H9 (cell line): ENCODE measurements around the gene HSPBP1. TPM values are rescaled to one million over a fixed set of nuclear protein-coding genes. Genes with fewer than 3 reads are reported as not detected.
"Not testable (repeated sequence)": the region's sequence is repeated elsewhere in the genome, so short reads cannot be mapped to it uniquely, and the experiment has no call there.

Experiments
- DNase-seq: peaks from one replicate; pipeline ENCODE4 v3.0.0-alpha.2; 2017
- H2AFZ ChIP-seq: one replicate; pipeline ENCODE4 v1.6.1; 2013; ENCODE audit warnings: mild to moderate bottlenecking, low read length, control low read depth, moderate library complexity
- H2AK5ac ChIP-seq: 2 replicates; pipeline ENCODE4 v1.6.1; 2013; ENCODE audit warnings: low read length, control low read depth, mixed read lengths; ENCODE audit not compliant: insufficient read length
- H2BK120ac ChIP-seq: one replicate; pipeline ENCODE4 v1.6.1; 2013; ENCODE audit warnings: low read depth, mild to moderate bottlenecking, low read length, control low read depth, inconsistent platforms; ENCODE audit not compliant: poor library complexity, severe bottlenecking
- H2BK12ac ChIP-seq: 2 replicates; pipeline ENCODE4 v1.6.1; 2013; ENCODE audit warnings: low read length, control low read depth, mixed read lengths, low read depth; ENCODE audit not compliant: insufficient read length
- H2BK15ac ChIP-seq: 2 replicates; pipeline ENCODE4 v1.6.1; 2013; ENCODE audit warnings: low read depth, low read length, control low read depth
- H2BK20ac ChIP-seq: one replicate; pipeline ENCODE4 v1.6.1; 2013; ENCODE audit warnings: low read depth, mild to moderate bottlenecking, low read length, control low read depth, inconsistent platforms; ENCODE audit not compliant: poor library complexity, severe bottlenecking
- H2BK5ac ChIP-seq: 2 replicates; pipeline ENCODE4 v1.6.1; 2013; ENCODE audit warnings: low read length, control low read depth, mixed read lengths; ENCODE audit not compliant: insufficient read length
- H3K14ac ChIP-seq: 2 replicates; pipeline ENCODE4 v1.6.1; 2013; ENCODE audit warnings: low read length, control low read depth; ENCODE audit not compliant: insufficient read depth
- H3K18ac ChIP-seq: 2 replicates; pipeline ENCODE4 v1.6.1; 2013; ENCODE audit warnings: low read depth, mild to moderate bottlenecking, mixed read lengths, low read length, control low read depth; ENCODE audit not compliant: insufficient read length
- H3K23ac ChIP-seq: 2 replicates; pipeline ENCODE4 v1.6.1; 2013; ENCODE audit warnings: low read length, control low read depth, mixed read lengths, low read depth; ENCODE audit not compliant: insufficient read length
- H3K23me2 ChIP-seq: 2 replicates; pipeline ENCODE4 v1.6.1; 2013; ENCODE audit warnings: low read depth, mild to moderate bottlenecking, mixed read lengths, low read length, control low read depth; ENCODE audit not compliant: insufficient read length, poor library complexity, severe bottlenecking
- H3K27ac ChIP-seq: 2 replicates; pipeline ENCODE4 v1.5.1; 2013; ENCODE audit warnings: low read length, control low read depth, mixed read lengths, low read depth; ENCODE audit not compliant: insufficient read length
- H3K27me3 ChIP-seq: 2 replicates; pipeline ENCODE4 v1.6.1; 2013; ENCODE audit warnings: low read length, control low read depth, inconsistent platforms; ENCODE audit not compliant: insufficient read depth
- H3K4ac ChIP-seq: 2 replicates; pipeline ENCODE4 v1.6.1; 2013; ENCODE audit warnings: low read depth, mild to moderate bottlenecking, control low read depth, inconsistent platforms, low read length, moderate library complexity
- H3K4me1 ChIP-seq: 2 replicates; pipeline ENCODE4 v1.6.1; 2013; ENCODE audit warnings: low read length, control low read depth, inconsistent platforms; ENCODE audit not compliant: insufficient read depth
- H3K4me2 ChIP-seq: 2 replicates; pipeline ENCODE4 v1.6.1; 2013; ENCODE audit warnings: low read length, control low read depth, mixed read lengths; ENCODE audit not compliant: insufficient read length, insufficient read depth
- H3K56ac ChIP-seq: 2 replicates; pipeline ENCODE4 v1.6.1; 2013; ENCODE audit warnings: low read depth, mild to moderate bottlenecking, mixed read lengths, low read length, control low read depth; ENCODE audit not compliant: insufficient read length
- H3K79me1 ChIP-seq: 2 replicates; pipeline ENCODE4 v1.6.1; 2013; ENCODE audit warnings: low read depth, mild to moderate bottlenecking, moderate library complexity, low read length, control low read depth, inconsistent platforms; ENCODE audit not compliant: insufficient read depth, poor library complexity, severe bottlenecking
- H3K79me2 ChIP-seq: 2 replicates; pipeline ENCODE4 v1.6.1; 2013; ENCODE audit warnings: low read length, control low read depth, inconsistent platforms; ENCODE audit not compliant: insufficient read depth
- H3K9ac ChIP-seq: 2 replicates; pipeline ENCODE4 v1.6.1; 2013; ENCODE audit warnings: low read length, control low read depth, mixed read lengths; ENCODE audit not compliant: insufficient read length; ENCODE audit errors: extremely low read depth
- H3K9me3 ChIP-seq: one replicate; pipeline ENCODE4 v1.6.1; 2013; ENCODE audit warnings: low read depth, low read length, inconsistent platforms; ENCODE audit not compliant: control insufficient read depth
- H3T11ph ChIP-seq: one replicate; pipeline ENCODE4 v1.6.1; 2013; ENCODE audit warnings: mild to moderate bottlenecking, low read length, control low read depth, inconsistent platforms
- H4K20me1 ChIP-seq: one replicate; pipeline ENCODE4 v1.6.1; 2013; ENCODE audit not compliant: control insufficient read depth, insufficient read length, insufficient read depth
- H4K5ac ChIP-seq: 2 replicates; pipeline ENCODE4 v1.6.1; 2013; ENCODE audit warnings: low read depth, mild to moderate bottlenecking, mixed read lengths, low read length, control low read depth; ENCODE audit not compliant: insufficient read length
- H4K8ac ChIP-seq: replicated peaks from 2 replicates; pipeline ENCODE4 v1.6.1; 2013; ENCODE audit warnings: low read length, control low read depth, mixed read lengths, low read depth; ENCODE audit not compliant: insufficient read length
- H4K91ac ChIP-seq: 2 replicates; pipeline ENCODE4 v1.6.1; 2013; ENCODE audit warnings: low read depth, mild to moderate bottlenecking, moderate library complexity, mixed read lengths, low read length, control low read depth; ENCODE audit not compliant: insufficient read length
- H3K27ac Mint-ChIP-seq, 3 experiments: 2 replicates in 2 of 3; 3 replicates in 1 of 3; pipeline ENCODE4 v1.8.0; 2020 to 2021; ENCODE audit warnings: mixed read lengths in 3 of 3, mild to moderate bottlenecking in 1 of 3, moderate library complexity in 1 of 3
- H3K27me3 Mint-ChIP-seq: 2 replicates; pipeline ENCODE4 v1.8.0; 2021; ENCODE audit warnings: low read depth, mild to moderate bottlenecking, moderate library complexity, mixed read lengths
- H3K36me3 Mint-ChIP-seq, 3 experiments: 2 replicates in 2 of 3; 3 replicates in 1 of 3; pipeline ENCODE4 v1.8.0; 2020 to 2021; ENCODE audit warnings: low read depth in 3 of 3, mixed read lengths in 3 of 3; ENCODE audit not compliant: insufficient read depth in 1 of 3
- H3K4me1 Mint-ChIP-seq, 2 experiments: 2 replicates each; pipeline ENCODE4 v1.8.0; 2020; ENCODE audit warnings: mixed read lengths in 2 of 2
- H3K4me3 Mint-ChIP-seq, 2 experiments: 2 replicates in 1 of 2; 3 replicates in 1 of 2; pipeline ENCODE4 v1.8.0; 2020 to 2021; ENCODE audit warnings: mild to moderate bottlenecking in 2 of 2, mixed read lengths in 2 of 2, moderate library complexity in 1 of 2
- H3K9me3 Mint-ChIP-seq, 2 experiments: 2 replicates in 1 of 2; 3 replicates in 1 of 2; pipeline ENCODE4 v1.8.0; 2020; ENCODE audit warnings: mild to moderate bottlenecking in 2 of 2, mixed read lengths in 2 of 2, moderate library complexity in 1 of 2
- CTCF ChIP-seq: fragments of 200-600 bp; sonication (generic); conservative IDR thresholded peaks from 3 replicates; pipeline ENCODE4 v1.8.0; 2021; ENCODE audit warnings: antibody characterized with exemption, mild to moderate bottlenecking
- WGBS: extraction: QIAGEN DNeasy Blood & Tissue Kit; methylation state at CpG from one replicate; pipeline ENCODE4 v1.1.7; 2013; ENCODE audit warnings: missing lambda C conversion rate, low lambda C conversion rate, mixed read lengths; ENCODE audit not compliant: insufficient read length; ENCODE audit errors: extremely low coverage; 5-methylcytosine and 5-hydroxymethylcytosine counted together
- long read RNA-seq: library from polyadenylated mRNA; unstranded; transcript quantifications from one replicate; pipeline ENCODE4 v2.0.0, GENCODE V29; 2020
- total RNA-seq: library from RNA; stranded (reverse); gene quantifications from 2 replicates; pipeline ENCODE4 v1.2.1, GENCODE V29; 2021

Gene HSPBP1
- 47.4 and 50.7 TPM in 2 replicates for total RNA-seq
- long read RNA-seq, transcript HSPBP1-202 (8 exons, 1,572 nt): major isoform, 225 of 406 reads
- long read RNA-seq, transcript HSPBP1-206 (7 exons, 1,449 nt): minor isoform, 22 of 406 reads
- long read RNA-seq, partial matches to known transcripts: 7 of 406 reads
- long read RNA-seq, other reads (novel, unspliced or antisense): 149 of 406 reads

- no peak within 1 kb of the TSS for H2AK5ac ChIP-seq
- no peaks in the 10 kb centered on the region for H3K27me3 ChIP-seq
- H3K27ac ChIP-seq: no peak within 1 kb of the TSS
- H3T11ph ChIP-seq: no peak within 1 kb of the TSS
- no peak within 1 kb of the TSS for H4K91ac ChIP-seq
- no peak within 1 kb of the TSS for H4K8ac ChIP-seq
- no peaks in the 10 kb centered on the region for H3K9me3 ChIP-seq
- WGBS: no CpG with 5 or more reads among the region's 52 CpGs
- no peak within 1 kb of the TSS for H2BK20ac ChIP-seq
- H2BK12ac ChIP-seq: no peak within 1 kb of the TSS
- no peak within 1 kb of the TSS for H2AFZ ChIP-seq
- H3K27ac Mint-ChIP-seq: peak within 1 kb of the TSS; percentile 98 to 100 (median 100)
- peak; percentile 99 for DNase-seq
- peaks cover 11% of the 10 kb centered on the region for H3K23me2 ChIP-seq
- no peak within 1 kb of the TSS for H2BK15ac ChIP-seq
- H3K4me3 Mint-ChIP-seq: peak within 1 kb of the TSS; percentile 99 to 100
- no peak within 1 kb of the TSS for H2BK5ac ChIP-seq
- no peaks in the 10 kb centered on the region for H3K79me2 ChIP-seq
- peak within 1 kb of the TSS; percentile 41 for H3K9ac ChIP-seq
- H3K4me2 ChIP-seq: peak within 1 kb of the TSS; percentile 76
- no peak within 1 kb of the TSS for H3K4ac ChIP-seq
- H3K79me1 ChIP-seq: no peaks in the 10 kb centered on the region
- H3K27me3 Mint-ChIP-seq: no peaks in the 10 kb centered on the region; the same call in 1 of the 2 replicates
- no peak within 1 kb of the TSS for H3K23ac ChIP-seq
- no peak for TF ChIP-seq CTCF
- H3K4me1 ChIP-seq: no peaks in the 10 kb centered on the region; the same call in 1 of the 2 replicates
- H2BK120ac ChIP-seq: no peak within 1 kb of the TSS
- no peak within 1 kb of the TSS for H3K56ac ChIP-seq
- peaks cover 5 to 11% (median 11%) of the 10 kb centered on the region in 3 experiments; a peak in 6 of 7 replicates for H3K36me3 Mint-ChIP-seq
- H3K4me1 Mint-ChIP-seq: peaks cover 16 to 22% of the 10 kb centered on the region in 2 experiments
- H3K18ac ChIP-seq: peak within 1 kb of the TSS; percentile 60
- no peak within 1 kb of the TSS for H3K14ac ChIP-seq
- no peaks in the 10 kb centered on the region for H4K20me1 ChIP-seq
- no peak within 1 kb of the TSS for H4K5ac ChIP-seq
- no peaks in the 10 kb centered on the region for H3K9me3 Mint-ChIP-seq
These were observed at the start of gene HSPBP1 for GRCh38 chr19:55279770-55280643. HSPBP1 (minus strand) TSS chr19:55280110; CDS start chr19:55279608, 502 bp downstream.

GRCh38 chr19:55328774-55329318 lies 48.9 kb upstream of the HSPBP1 start:
- H2AFZ ChIP-seq, H3K4me3 Mint-ChIP-seq, H3K4me1 ChIP-seq, H3K79me2 ChIP-seq, H3T11ph ChIP-seq, H4K20me1 ChIP-seq, DNase-seq, H2BK20ac ChIP-seq, H3K9ac ChIP-seq, H3K79me1 ChIP-seq, H3K18ac ChIP-seq, H4K8ac ChIP-seq, H3K9me3 Mint-ChIP-seq, H3K23ac ChIP-seq, H3K4ac ChIP-seq, H2BK15ac ChIP-seq, H2BK120ac ChIP-seq, H4K5ac ChIP-seq, H3K4me2 ChIP-seq, H2AK5ac ChIP-seq, H3K4me1 Mint-ChIP-seq, H2BK5ac ChIP-seq, H3K23me2 ChIP-seq, H4K91ac ChIP-seq, H3K14ac ChIP-seq, H3K9me3 ChIP-seq, H3K36me3 Mint-ChIP-seq, H3K27ac ChIP-seq, H3K56ac ChIP-seq, H3K27me3 ChIP-seq, H2BK12ac ChIP-seq, H3K27ac Mint-ChIP-seq: not testable (repeated sequence)
- peaks cover 28% of the 10 kb centered on the region for H3K27me3 Mint-ChIP-seq
- WGBS: no CpG with 5 or more reads among the region's 4 CpGs
